ENCODE measurements around the gene ELOB.

ELOB gene

DNA sequence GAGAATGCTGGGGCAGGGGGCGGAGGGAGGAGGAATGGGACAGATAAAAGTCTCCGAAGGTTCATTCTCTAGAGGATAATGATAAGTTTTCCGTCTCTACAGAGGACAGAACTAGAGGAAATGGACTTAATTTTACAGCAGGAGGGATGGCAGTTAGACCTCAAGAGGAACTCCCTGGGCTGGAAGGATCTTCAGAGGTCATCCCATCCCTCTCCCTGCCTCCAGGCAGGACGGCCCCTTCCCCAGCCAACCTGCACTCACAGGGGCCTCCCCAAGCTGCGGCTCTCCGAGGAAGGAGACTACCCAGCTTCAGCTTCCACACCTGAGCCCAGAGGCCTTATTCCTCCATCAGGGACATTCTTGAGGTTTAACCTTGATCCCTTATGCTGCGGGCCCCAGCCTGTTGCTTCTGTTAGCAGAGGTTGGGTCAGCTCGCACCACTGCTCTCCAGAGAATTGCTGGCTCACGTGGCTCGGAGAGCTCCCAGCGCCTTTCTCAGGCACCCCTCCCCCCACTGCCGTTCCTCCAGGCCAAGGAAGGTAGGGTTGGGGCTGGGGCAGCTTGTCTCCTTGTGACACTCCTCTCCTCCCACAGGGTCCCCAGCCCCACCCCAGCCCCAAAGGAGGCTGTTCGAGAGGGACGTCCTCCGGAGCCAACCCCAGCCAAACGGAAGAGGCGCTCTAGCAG lies 8.5 kb downstream of the ELOB start:
- no peak for DNase-seq (ENCODE audit: low read depth in 2 of 2)

DNA sequence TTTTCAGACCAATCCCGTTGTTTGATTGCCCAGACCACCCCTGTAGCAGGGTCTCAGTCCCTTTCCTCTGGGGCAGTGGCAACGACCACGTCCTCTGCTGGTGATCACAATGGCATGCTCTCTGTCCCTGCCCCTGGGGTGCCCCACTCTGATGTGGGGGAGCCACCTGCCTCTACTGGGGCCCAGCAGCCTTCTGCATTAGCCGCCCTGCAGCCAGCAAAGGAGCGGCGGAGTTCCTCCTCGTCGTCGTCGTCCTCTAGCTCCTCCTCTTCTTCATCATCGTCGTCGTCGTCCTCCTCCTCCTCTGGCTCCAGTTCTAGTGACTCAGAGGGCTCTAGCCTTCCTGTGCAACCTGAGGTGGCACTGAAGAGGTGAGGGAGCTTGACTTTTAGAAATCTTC lies 9.2 kb downstream of the ELOB start:
- DNase-seq (ENCODE audit: low read depth in 2 of 2) = no peak

DNA sequence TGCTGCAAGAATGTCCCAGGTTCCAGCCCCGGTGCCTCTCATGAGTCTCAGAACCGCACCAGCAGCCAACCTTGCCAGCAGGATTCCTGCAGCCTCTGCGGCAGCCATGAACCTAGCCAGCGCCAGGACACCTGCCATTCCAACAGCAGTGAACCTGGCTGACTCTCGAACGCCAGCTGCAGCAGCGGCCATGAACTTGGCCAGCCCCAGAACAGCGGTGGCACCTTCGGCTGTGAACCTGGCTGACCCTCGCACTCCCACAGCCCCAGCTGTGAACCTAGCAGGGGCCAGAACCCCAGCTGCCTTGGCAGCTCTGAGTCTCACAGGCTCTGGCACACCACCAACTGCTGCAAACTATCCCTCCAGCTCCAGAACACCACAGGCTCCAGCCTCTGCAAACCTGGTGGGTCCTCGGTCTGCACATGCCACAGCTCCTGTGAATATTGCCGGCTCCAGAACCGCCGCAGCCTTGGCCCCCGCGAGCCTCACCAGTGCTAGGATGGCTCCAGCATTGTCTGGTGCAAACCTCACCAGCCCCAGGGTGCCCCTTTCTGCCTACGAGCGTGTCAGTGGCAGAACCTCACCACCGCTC lies 9.8 kb downstream of the ELOB start:
- no peak for DNase-seq (ENCODE audit: low read depth in 2 of 2)

DNA sequence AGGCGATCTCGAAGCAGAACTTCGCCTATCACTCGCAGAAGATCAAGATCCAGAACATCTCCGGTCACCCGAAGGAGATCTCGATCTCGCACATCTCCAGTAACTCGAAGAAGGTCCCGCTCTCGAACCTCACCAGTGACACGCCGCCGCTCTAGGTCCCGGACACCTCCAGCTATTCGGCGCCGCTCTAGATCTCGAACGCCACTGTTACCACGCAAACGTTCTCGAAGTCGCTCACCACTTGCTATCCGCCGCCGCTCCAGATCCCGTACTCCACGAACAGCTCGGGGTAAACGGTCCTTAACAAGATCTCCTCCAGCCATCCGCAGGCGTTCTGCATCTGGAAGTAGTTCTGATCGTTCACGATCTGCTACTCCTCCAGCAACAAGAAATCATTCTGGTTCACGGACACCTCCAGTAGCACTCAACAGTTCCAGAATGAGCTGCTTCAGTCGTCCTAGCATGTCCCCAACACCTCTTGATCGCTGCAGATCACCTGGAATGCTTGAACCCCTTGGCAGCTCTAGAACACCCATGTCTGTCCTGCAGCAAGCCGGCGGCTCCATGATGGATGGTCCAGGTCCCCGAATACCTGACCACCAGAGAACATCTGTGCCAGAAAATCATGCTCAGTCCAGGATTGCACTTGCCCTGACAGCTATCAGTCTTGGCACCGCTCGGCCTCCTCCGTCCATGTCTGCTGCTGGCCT lies 10.5 kb downstream of the ELOB start:
- DNase-seq (ENCODE audit: low read depth in 2 of 2) = no peak

DNA sequence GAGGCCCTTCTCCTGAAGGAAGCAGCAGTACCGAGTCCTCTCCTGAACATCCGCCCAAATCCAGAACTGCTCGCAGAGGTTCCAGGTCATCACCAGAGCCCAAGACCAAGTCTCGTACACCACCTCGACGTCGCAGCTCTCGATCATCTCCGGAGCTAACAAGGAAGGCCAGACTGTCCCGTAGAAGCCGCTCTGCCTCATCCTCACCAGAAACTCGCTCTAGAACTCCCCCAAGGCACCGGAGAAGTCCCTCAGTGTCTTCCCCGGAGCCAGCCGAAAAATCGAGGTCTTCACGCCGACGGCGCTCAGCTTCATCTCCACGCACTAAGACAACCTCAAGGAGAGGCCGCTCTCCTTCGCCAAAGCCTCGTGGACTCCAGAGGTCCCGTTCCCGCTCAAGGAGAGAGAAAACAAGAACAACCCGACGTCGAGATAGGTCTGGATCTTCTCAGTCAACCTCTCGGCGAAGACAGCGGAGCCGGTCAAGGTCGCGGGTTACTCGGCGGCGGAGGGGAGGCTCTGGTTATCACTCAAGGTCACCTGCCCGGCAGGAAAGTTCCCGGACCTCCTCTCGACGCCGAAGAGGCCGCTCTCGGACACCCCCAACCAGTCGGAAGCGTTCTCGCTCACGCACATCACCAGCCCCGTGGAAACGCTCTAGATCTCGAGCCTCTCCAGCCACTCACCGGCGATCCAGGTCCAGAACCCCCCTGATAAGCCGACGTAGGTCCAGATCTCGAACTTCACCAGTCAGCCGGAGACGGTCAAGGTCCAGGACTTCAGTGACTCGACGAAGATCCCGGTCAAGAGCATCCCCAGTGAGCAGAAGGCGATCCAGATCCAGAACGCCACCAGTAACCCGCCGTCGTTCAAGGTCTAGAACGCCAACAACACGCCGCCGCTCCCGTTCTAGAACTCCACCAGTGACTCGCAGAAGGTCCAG lies 11.3 kb downstream of the ELOB start:
- DNase-seq (ENCODE audit: low read depth in 2 of 2) = no peak

DNA sequence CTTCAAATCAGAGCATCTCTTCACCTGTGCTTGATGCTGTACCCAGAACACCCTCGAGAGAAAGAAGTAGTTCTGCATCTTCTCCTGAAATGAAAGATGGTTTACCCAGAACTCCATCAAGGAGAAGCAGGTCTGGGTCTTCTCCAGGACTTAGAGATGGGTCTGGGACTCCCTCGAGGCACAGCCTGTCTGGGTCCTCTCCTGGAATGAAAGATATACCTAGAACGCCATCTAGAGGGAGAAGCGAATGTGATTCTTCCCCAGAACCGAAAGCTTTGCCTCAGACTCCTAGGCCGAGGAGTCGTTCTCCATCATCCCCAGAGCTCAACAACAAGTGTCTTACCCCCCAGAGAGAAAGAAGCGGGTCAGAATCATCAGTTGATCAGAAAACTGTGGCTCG lies 12.4 kb downstream of the ELOB start:
- no peak for DNase-seq (ENCODE audit: low read depth in 2 of 2)

DNA sequence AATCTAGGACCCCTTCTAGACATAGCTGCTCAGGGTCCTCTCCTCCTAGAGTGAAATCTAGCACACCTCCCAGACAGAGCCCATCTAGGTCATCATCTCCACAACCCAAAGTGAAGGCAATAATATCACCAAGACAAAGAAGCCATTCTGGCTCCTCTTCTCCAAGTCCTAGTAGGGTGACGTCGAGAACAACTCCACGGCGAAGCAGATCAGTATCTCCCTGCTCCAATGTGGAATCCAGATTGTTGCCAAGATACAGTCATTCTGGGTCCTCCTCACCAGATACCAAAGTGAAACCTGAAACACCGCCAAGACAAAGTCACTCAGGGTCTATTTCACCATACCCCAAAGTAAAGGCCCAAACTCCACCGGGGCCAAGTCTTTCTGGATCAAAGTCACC lies 13.9 kb downstream of the ELOB start:
- no peak for DNase-seq (ENCODE audit: low read depth in 2 of 2)

DNA sequence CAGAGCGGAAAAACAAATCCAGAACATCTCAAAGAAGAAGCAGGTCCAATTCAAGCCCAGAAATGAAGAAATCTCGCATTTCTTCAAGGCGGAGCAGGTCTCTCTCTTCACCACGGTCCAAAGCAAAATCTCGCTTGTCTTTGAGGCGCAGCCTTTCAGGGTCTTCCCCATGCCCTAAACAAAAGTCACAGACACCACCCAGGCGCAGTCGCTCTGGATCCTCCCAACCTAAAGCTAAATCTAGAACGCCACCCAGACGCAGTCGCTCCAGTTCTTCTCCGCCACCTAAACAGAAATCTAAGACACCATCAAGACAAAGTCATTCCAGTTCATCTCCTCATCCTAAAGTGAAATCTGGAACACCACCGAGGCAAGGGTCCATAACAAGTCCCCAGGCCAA lies 14.4 kb downstream of the ELOB start:
- no peak for DNase-seq (ENCODE audit: low read depth in 2 of 2)

DNA sequence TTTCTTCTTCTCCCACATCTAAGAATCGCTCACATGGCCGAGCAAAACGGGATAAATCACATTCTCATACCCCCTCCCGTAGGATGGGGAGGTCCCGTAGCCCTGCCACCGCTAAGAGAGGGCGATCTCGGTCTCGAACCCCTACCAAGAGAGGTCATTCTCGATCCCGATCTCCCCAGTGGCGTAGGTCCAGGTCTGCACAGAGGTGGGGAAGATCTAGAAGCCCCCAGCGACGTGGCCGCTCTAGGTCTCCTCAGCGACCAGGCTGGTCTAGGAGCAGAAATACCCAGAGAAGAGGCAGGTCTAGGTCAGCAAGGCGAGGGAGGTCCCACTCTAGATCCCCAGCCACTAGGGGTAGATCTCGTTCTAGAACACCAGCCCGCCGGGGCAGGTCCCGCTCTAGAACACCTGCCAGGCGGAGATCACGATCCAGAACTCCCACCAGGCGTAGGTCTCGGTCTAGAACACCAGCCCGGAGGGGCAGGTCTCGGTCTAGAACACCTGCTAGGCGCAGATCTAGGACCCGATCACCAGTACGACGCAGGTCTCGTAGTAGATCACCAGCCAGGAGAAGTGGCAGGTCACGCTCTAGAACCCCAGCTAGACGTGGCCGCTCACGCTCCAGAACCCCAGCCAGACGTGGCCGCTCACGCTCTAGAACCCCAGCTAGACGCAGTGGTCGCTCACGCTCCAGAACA lies 15.0 kb downstream of the ELOB start:
- no peak for DNase-seq (ENCODE audit: low read depth in 2 of 2)

DNA sequence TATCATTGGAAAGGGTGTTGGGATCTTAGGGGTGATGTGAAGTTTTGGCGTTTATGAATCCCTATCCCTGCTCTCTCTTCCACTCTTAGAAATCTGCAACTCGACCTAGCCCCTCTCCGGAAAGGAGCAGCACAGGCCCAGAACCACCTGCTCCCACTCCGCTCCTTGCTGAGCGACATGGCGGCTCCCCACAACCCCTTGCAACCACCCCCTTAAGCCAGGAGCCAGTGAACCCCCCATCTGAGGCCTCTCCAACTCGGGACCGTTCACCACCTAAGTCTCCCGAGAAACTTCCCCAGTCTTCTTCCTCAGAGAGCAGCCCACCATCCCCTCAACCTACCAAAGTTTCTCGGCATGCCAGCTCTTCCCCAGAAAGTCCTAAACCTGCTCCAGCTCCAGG lies 15.6 kb downstream of the ELOB start:
- no peak for DNase-seq (ENCODE audit: low read depth in 2 of 2)

DNA sequence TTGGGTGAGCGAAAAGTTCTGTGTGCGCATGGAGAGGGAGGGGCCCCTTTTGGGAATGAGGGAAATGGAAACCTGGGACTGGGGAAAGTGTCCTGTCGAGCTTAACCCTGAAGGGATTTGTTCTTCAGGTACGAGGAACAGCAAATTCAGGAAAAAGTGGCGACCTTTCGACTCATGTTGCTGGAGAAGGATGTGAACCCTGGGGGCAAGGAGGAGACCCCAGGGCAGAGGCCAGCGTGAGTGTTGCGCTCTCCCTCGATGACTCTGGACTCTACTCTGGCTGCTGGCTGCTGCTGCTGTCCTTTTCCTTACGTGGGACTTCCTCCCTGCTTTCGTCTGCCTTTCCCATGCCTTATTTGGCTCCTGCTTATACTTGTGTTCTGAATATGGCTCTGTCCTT lies 19.7 kb downstream of the ELOB start:
- no peak for DNase-seq (ENCODE audit: low read depth in 2 of 2)

DNA sequence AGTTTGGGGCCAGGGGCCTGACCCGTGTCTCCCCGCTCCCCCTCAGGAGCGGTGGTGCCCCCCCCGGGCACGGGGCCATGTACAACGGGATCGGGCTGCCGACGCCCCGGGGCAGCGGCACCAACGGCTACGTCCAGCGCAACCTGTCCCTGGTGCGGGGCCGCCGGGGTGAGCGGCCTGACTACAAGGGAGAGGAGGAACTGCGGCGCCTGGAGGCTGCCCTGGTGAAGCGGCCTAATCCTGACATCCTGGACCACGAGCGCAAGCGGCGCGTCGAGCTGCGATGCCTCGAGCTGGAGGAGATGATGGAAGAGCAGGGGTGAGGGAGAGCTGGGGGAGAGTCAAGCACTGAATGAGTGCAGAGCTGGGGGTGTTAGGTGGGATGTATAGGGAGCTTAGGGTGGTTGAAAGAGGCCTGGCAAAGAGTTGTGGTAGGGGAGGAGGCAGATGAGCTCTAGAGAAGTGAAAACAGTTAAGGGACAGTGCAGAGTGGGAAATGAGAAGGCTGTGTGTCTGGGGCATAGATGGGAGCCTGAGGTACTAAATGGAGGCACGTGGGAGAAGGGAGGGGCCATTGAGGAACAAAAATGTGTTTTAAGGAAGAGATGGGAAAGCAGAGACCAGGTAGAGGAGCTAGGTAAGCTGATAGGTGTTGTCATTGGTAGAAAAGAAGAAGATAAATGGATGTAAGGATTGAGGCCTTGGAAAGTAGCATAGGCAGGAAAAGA lies 20.6 kb downstream of the ELOB start:
- DNase-seq (ENCODE audit: low read depth in 2 of 2) = no peak

DNA sequence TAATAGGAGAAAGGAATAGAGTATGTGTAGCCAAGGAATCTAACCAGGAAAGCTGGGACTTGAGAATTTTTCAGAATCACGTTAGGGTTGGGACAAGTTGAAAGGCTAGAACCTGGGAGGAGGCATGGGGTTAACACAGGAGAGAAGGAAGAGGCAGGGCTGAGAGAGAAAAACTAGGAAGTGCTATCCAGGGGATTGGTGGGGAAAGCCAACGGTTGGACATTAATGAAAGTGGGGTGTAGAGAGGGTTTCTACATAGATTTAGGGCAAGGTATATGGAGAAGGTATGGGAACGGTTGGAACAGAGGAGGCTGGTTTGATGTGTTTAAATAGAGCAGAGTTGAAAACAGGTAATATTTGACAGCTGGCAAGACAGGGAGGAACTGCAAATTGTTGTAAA lies 21.9 kb downstream of the ELOB start:
- DNase-seq (ENCODE audit: low read depth in 2 of 2) = no peak

DNA sequence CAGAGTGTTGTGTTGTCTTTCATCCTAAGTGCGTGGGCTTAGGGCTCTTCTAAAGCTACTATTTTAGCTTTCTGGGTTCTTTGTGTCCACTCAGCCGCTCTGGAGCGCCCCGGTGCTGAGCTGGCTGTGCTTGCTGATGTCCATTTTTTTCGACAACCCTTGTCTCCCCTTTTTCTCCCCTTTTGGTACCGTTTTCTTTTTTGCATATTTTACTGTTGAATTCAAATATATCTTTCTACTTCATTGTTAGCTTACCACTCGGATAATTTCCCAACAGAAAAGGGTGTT lies 23.4 kb downstream of the ELOB start:
- no peak for DNase-seq (ENCODE audit: low read depth in 2 of 2)

DNA sequence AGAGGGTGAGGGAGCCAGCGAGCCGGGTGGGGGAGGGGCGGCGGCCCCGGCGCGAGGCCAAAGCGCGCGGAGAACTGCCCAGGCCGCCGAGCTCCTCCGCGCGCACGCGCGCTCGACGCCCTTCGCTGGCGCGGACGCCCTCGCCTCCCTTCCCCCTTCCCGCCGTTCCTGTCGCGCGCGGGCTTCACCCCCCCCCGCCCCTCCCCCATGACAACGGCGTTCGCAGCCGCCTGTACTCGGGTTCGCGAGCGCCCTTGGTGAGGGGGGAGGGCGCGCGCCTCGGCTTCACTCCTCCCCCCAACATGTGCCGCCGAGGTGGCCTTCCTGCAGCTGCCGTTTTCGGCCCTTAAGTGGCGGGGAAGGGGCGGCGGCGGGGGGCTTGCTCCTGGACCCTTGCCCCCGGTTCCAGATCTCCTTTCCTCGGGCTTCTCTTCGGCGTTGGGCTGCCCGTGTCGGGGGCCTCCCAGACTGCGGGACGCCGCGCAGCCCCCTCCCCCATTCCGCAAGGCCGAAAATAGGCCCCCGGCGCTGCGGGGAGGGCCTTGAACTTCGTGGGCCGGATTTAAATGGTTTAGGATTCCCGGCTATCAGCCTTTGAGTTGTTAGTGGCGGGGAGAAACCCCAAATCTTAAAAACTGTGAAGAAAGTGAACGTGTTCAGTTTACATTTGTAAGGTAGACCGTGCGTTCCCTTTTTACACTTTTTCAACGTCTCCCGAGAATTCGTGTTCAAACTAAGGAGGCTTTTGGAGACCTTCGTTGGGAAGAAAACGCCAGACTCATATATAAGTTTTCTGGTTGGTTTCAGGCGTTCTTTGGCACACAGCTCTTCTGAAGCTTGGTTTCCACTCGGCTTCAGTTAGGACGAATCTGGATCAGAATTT lies 24.0 kb downstream of the ELOB start:
- peak; percentile 62 to 69 for DNase-seq (ENCODE audit: low read depth in 2 of 2)

DNA sequence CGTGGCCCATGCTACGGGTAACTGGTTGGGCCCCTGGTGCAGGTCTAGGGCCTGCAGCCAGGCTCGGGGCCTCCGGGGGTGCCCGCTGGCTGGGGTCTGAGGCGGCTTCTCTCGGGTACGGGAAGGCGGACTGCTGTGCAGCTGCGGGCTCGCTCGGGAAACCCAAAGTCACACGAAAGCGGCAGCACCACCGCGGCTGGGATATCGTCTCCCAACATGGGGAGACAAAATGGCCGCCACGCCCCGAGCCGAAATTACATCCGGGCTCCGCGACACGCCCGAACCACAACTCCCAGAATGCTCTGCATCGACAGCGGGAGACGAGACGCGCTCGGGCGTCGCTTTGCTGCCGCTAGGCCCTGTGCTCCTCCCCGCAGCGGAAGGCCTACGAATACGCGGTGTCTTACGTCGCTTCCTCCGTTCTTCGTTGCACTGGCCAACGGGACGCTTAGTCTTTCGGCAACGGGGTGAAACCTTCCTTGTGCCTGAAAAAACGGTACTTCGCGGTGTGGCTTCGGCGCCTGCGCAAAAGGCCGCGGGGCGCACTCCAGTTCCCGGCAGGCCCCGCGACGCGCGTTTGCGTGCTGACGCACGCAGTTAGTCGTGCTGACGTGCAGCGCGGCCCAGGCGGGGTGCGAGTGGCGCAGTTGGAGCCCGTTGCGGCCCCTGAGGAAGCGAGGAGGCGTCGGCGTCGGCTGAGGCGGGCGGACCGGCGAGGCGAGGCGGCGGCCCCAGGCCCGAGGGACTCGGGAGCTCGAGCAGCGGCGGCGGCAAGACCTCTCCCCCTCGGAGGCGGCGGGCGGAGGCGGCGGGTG lies 24.8 kb downstream of the ELOB start, which contains the start of gene SRRM2:
SRRM2 (plus strand) TSS at position 604 of the 815 bp plus-strand sequence. CDS start 3,727 bp downstream, outside the sequence.
- peak; percentile 91 to 93 for DNase-seq (ENCODE audit: low read depth in 2 of 2)

DNA sequence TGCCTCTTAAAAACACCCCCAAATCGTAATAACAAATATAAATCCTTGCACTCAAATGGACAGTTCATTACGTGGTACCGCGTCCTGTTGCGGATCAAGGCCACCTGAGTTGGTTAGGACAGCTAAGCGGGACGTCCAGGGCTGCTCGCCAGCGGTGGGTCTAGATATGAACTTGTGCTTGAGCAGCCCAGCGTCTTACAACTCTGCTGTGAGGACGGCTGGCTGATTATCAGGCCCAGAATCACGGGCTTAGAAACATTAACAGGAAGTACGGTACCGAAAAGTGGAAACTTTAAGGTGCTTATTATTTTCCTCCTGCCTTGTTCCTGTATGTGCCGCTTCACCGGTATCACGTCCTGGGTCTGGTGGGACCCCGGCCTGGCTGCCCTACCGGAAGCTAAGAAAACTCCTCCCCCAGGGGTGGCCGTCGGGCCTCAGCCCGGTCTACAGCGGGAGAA lies 25.5 kb downstream of the ELOB start:
- no peak for DNase-seq (ENCODE audit: low read depth in 2 of 2)

DNA sequence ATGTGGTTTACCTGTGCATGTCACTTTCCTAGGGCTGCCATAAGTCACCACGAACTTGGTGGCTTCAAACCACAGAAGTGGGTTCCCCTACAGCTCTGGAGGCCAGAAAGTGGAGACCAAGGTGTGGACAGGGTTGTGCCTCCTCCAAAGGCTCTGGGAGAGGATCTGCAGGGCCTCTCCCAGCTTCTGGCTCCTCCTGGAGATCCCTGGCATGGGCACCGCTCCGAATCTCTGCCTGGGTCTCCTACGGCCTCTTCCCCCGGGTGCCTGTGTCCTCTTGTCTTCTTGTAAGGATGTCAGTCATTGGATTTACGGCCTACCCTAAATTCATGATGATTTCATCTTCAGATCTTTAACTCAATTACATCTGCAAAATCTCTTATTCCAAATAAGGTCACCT lies 27.1 kb downstream of the ELOB start:
- no peak for DNase-seq (ENCODE audit: low read depth in 2 of 2)

DNA sequence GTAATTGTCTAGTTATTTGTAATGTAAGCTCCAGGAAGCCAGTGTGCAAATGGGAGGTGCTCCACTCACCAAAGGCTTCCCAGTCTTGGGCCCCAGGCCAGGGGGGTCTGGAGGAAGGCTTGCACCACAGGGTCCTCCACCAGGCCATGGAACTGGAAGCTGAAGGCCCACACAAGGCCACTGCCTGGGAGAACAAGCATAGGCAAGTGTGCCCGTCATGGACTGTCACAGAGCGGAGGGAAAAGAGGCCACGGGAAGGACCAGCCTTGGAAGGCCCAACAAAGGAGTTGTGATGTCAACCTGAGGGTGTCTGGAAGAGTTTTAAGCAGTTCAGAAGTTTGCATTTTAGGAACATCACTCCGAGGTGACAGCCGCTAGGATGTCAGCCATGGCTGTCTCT lies 27.6 kb downstream of the ELOB start:
- DNase-seq (ENCODE audit: low read depth in 2 of 2) = no peak
